Effector memory CD8-positive, alpha-beta T cell (primary cell): ENCODE measurements around the gene OFD1.

Source experiments
- ATAC-seq: fragments of 150-1000 bp; cut with Tn5 transposase; replicated peaks from 2 replicates; pipeline ENCODE4 v1.10.0; 2021; ENCODE audit warnings: mild to moderate bottlenecking, moderate library complexity
- DNase-seq, 3 experiments: peaks; one replicate each; pipeline ENCODE4 v3.0.0; 2021
- H3K27ac Mint-ChIP-seq, 2 donors: one replicate each; pipeline ENCODE4 v1.8.0; 2022; ENCODE audit warnings: mild to moderate bottlenecking in 2 of 2, mixed read lengths in 2 of 2, moderate library complexity in 2 of 2
- H3K27me3 Mint-ChIP-seq, 2 donors: one replicate each; pipeline ENCODE4 v1.8.0; 2022; ENCODE audit warnings: mixed read lengths in 2 of 2
- H3K36me3 Mint-ChIP-seq: one replicate; pipeline ENCODE4 v1.8.0; 2022; ENCODE audit warnings: mild to moderate bottlenecking, moderate library complexity, mixed read lengths; ENCODE audit not compliant: insufficient read depth
- H3K4me1 Mint-ChIP-seq, 2 donors: one replicate each; pipeline ENCODE4 v1.8.0; 2022; ENCODE audit warnings: low read depth in 2 of 2, mixed read lengths in 2 of 2
- H3K4me3 Mint-ChIP-seq, 2 donors: one replicate each; pipeline ENCODE4 v1.8.0; 2022; ENCODE audit warnings: mild to moderate bottlenecking in 2 of 2, mixed read lengths in 2 of 2, moderate library complexity in 2 of 2
- H3K9me3 Mint-ChIP-seq, 2 donors: one replicate each; pipeline ENCODE4 v1.8.0; 2022; ENCODE audit warnings: mixed read lengths in 2 of 2

Gene OFD1

GRCh38 chrX:13803116-13803515 lies 68.6 kb downstream of the OFD1 start:
- no peak overlapping the region for H3K27ac Mint-ChIP-seq
- H3K27me3 Mint-ChIP-seq, result peaks cover 0 to 15% of the 10 kb centered on the region in 2 donors
- no peaks in the 10 kb centered on the region for H3K9me3 Mint-ChIP-seq
- H3K4me1 Mint-ChIP-seq, result no peaks in the 10 kb centered on the region
- no peak overlapping the region for H3K4me3 Mint-ChIP-seq
- ATAC-seq (no peak), DNase-seq (no peak)
- H3K36me3 Mint-ChIP-seq, result no peaks in the 10 kb centered on the region

GRCh38 chrX:13805241-13805640 lies 70.7 kb downstream of the OFD1 start:
- Mint-ChIP-seq H3K27me3 (peaks cover 0 to 15% of the 10 kb centered on the region in 2 donors), H3K27ac (no peak overlapping the region), H3K36me3 (no peaks in the 10 kb centered on the region), H3K4me1 (no peaks in the 10 kb centered on the region), H3K4me3 (no peak overlapping the region), H3K9me3 (no peaks in the 10 kb centered on the region)
- no peak for DNase-seq
- ATAC-seq, result no peak

GRCh38 chrX:13808293-13808692 lies 73.7 kb downstream of the OFD1 start:
- peaks cover 9 to 13% of the 10 kb centered on the region in 2 donors for H3K27me3 Mint-ChIP-seq
- no peak overlapping the region for H3K27ac Mint-ChIP-seq
- no peak overlapping the region for H3K4me3 Mint-ChIP-seq
- no peaks in the 10 kb centered on the region for H3K4me1 Mint-ChIP-seq
- no peaks in the 10 kb centered on the region for H3K9me3 Mint-ChIP-seq
- ATAC-seq (no peak), DNase-seq (no peak)
- no peaks in the 10 kb centered on the region for H3K36me3 Mint-ChIP-seq

- no peak overlapping the region for H3K27ac Mint-ChIP-seq
- H3K4me1 Mint-ChIP-seq, result no peaks in the 10 kb centered on the region
- DNase-seq (no peak), ATAC-seq (no peak)
- H3K36me3 Mint-ChIP-seq, result no peaks in the 10 kb centered on the region
- H3K4me3 Mint-ChIP-seq, result no peak overlapping the region
- peaks cover 9 to 12% of the 10 kb centered on the region in 2 donors for H3K27me3 Mint-ChIP-seq
- H3K9me3 Mint-ChIP-seq, result no peaks in the 10 kb centered on the region
These were observed 74.3 kb downstream of the OFD1 start for GRCh38 chrX:13808865-13809264.

- DNase-seq, result no peak
- H3K4me1 Mint-ChIP-seq, result no peaks in the 10 kb centered on the region
- no peak overlapping the region for H3K4me3 Mint-ChIP-seq
- H3K36me3 Mint-ChIP-seq, result no peaks in the 10 kb centered on the region
- peaks cover 35 to 46% of the 10 kb centered on the region in 2 donors for H3K27me3 Mint-ChIP-seq
- no peak overlapping the region for H3K27ac Mint-ChIP-seq
- no peaks in the 10 kb centered on the region for H3K9me3 Mint-ChIP-seq
- ATAC-seq, result no peak
These were observed 81.1 kb downstream of the OFD1 start for GRCh38 chrX:13815664-13816063.

GRCh38 chrX:13816176-13816575 lies 81.6 kb downstream of the OFD1 start:
- H3K27me3 Mint-ChIP-seq, result peaks cover 35 to 51% of the 10 kb centered on the region in 2 donors
- no peak for ATAC-seq
- H3K4me3 Mint-ChIP-seq, result no peak overlapping the region
- no peak overlapping the region for H3K27ac Mint-ChIP-seq
- no peaks in the 10 kb centered on the region for H3K36me3 Mint-ChIP-seq
- no peaks in the 10 kb centered on the region for H3K4me1 Mint-ChIP-seq
- no peak for DNase-seq
- H3K9me3 Mint-ChIP-seq, result no peaks in the 10 kb centered on the region

GRCh38 chrX:13816643-13817627 lies 82.4 kb downstream of the OFD1 start, which contains the start of gene GPM6B:
TSS of gene GPM6B (minus strand) at chrX:13817093. CDS start at chrX:13816904, 189 bp downstream.
- H3K27ac Mint-ChIP-seq, result no peak within 1 kb of the TSS
- no peaks in the 10 kb centered on the region for H3K4me1 Mint-ChIP-seq
- DNase-seq (no peak), ATAC-seq (no peak)
- H3K9me3 Mint-ChIP-seq, result no peaks in the 10 kb centered on the region
- peaks cover 35 to 50% of the 10 kb centered on the region in 2 donors for H3K27me3 Mint-ChIP-seq
- H3K36me3 Mint-ChIP-seq, result no peaks in the 10 kb centered on the region
- no peak within 1 kb of the TSS for H3K4me3 Mint-ChIP-seq
